HepG2 (cell line): ENCODE data around the gene DLL1. TPM values are rescaled to one million over a fixed set of nuclear protein-coding genes. Genes with fewer than 3 reads are reported as not detected.

ENCODE experiments used
- BORCS8-MEF2B ChIP-seq: sonication (generic); formaldehyde crosslinking; IDR thresholded peaks from 2 replicates; pipeline ENCODE4 v1.8.0; 2022; ENCODE audit warnings: mild to moderate bottlenecking, missing genetic modification reagents
- CC2D1A ChIP-seq: sonication (generic); formaldehyde crosslinking; IDR thresholded peaks from 2 replicates; pipeline ENCODE4 v1.8.1; 2023; ENCODE audit warnings: mild to moderate bottlenecking, missing genetic modification reagents
- CCDC6 ChIP-seq: sonication (generic); formaldehyde crosslinking; IDR thresholded peaks from 2 replicates; pipeline ENCODE4 v1.8.1; 2022; ENCODE audit warnings: mild to moderate bottlenecking, missing genetic modification reagents, moderate library complexity
- CENPT ChIP-seq: sonication (generic); formaldehyde crosslinking; IDR thresholded peaks from 2 replicates; pipeline ENCODE4 v1.8.0; 2022; ENCODE audit warnings: low read depth, mild to moderate bottlenecking, moderate library complexity, missing genetic modification reagents
- CHCHD3 ChIP-seq: sonication (generic); formaldehyde crosslinking; IDR thresholded peaks from 2 replicates; pipeline ENCODE4 v1.8.0; 2022; ENCODE audit warnings: mild to moderate bottlenecking, missing genetic modification reagents, moderate library complexity
- DDIT3 ChIP-seq: sonication (generic); formaldehyde crosslinking; IDR thresholded peaks from 2 replicates; pipeline ENCODE4 v1.4.0; 2020; ENCODE audit warnings: mild to moderate bottlenecking, missing genetic modification reagents
- DR1 ChIP-seq: sonication (generic); formaldehyde crosslinking; IDR thresholded peaks from 2 replicates; pipeline ENCODE4 v1.8.0; 2021; ENCODE audit warnings: mild to moderate bottlenecking, missing genetic modification reagents, inconsistent platforms
- GFI1 ChIP-seq: sonication (generic); formaldehyde crosslinking; IDR thresholded peaks from 2 replicates; pipeline ENCODE4 v1.5.0; 2020; ENCODE audit warnings: missing genetic modification reagents, mild to moderate bottlenecking, borderline replicate concordance
- HHEX ChIP-seq: IDR thresholded peaks from 2 replicates; pipeline ENCODE4 v1.6.1; 2016; ENCODE audit warnings: control low read depth
- HNF4A ChIP-seq: sonication (generic); formaldehyde crosslinking; IDR thresholded peaks from 2 replicates; pipeline ENCODE4 v1.4.0; 2020; ENCODE audit warnings: missing genetic modification reagents
- KAT8 ChIP-seq: IDR thresholded peaks from 2 replicates; pipeline ENCODE4 v1.6.1; 2016; ENCODE audit warnings: missing genetic modification reagents, missing compliant biosample characterization
- KMT2B ChIP-seq: IDR thresholded peaks from 2 replicates; pipeline ENCODE4 v1.6.1; 2016; ENCODE audit warnings: missing genetic modification reagents, missing compliant biosample characterization
- MBD4 ChIP-seq: IDR thresholded peaks from 2 replicates; pipeline ENCODE4 v1.6.1; 2012; ENCODE audit warnings: low read length, inconsistent platforms, borderline replicate concordance
- MEF2D ChIP-seq: sonication (generic); formaldehyde crosslinking; IDR thresholded peaks from 2 replicates; pipeline ENCODE4 v1.5.1; 2020; ENCODE audit warnings: mild to moderate bottlenecking, missing genetic modification reagents
- MTA1 ChIP-seq: sonication (generic); formaldehyde crosslinking; IDR thresholded peaks from 2 replicates; pipeline ENCODE4 v1.4.0; 2020; ENCODE audit warnings: missing genetic modification reagents, mild to moderate bottlenecking, borderline replicate concordance
- PHF8 ChIP-seq: sonication (generic); formaldehyde crosslinking; IDR thresholded peaks from 2 replicates; pipeline ENCODE4 v1.5.0; 2020; ENCODE audit warnings: missing genetic modification reagents
- RFXANK ChIP-seq: IDR thresholded peaks from 2 replicates; pipeline ENCODE4 v1.6.1; 2016
- SNAPC2 ChIP-seq: sonication (generic); formaldehyde crosslinking; IDR thresholded peaks from 2 replicates; pipeline ENCODE4 v1.8.1; 2022; ENCODE audit warnings: mild to moderate bottlenecking, missing genetic modification reagents
- SNRNP70 ChIP-seq: fragments of 200-400 bp; formaldehyde crosslinking; IDR thresholded peaks from 2 replicates; pipeline ENCODE4 v1.6.1; 2017; ENCODE audit warnings: mild to moderate bottlenecking, low read depth, low read length, moderate library complexity
- SRSF9 ChIP-seq: fragments of 200-400 bp; formaldehyde crosslinking; IDR thresholded peaks from 2 replicates; pipeline ENCODE4 v1.6.1; 2018; ENCODE audit warnings: borderline replicate concordance, mild to moderate bottlenecking, low read depth, low read length; ENCODE audit not compliant: insufficient read depth, poor library complexity, severe bottlenecking
- TFDP1 ChIP-seq: IDR thresholded peaks from 2 replicates; pipeline ENCODE4 v1.6.1; 2016; ENCODE audit warnings: missing compliant biosample characterization, missing genetic modification reagents, borderline replicate concordance
- TRIM22 ChIP-seq: fragments of 450-650 bp; IDR thresholded peaks from 2 replicates; pipeline ENCODE4 v1.6.1; 2017
- ZBTB14 ChIP-seq: sonication (generic); formaldehyde crosslinking; IDR thresholded peaks from 2 replicates; pipeline ENCODE4 v1.4.0; 2020; ENCODE audit warnings: missing genetic modification reagents
- ZNF121 ChIP-seq: sonication (generic); formaldehyde crosslinking; IDR thresholded peaks from 2 replicates; pipeline ENCODE4 v1.5.0; 2020; ENCODE audit warnings: mild to moderate bottlenecking, missing genetic modification reagents
- ZNF350 ChIP-seq: sonication (generic); formaldehyde crosslinking; IDR thresholded peaks from 2 replicates; pipeline ENCODE4 v1.4.0; 2020; ENCODE audit warnings: mild to moderate bottlenecking, low read depth, missing genetic modification reagents, borderline replicate concordance
- ZNF512 ChIP-seq: sonication (generic); formaldehyde crosslinking; IDR thresholded peaks from 2 replicates; pipeline ENCODE4 v1.4.0; 2020; ENCODE audit warnings: mild to moderate bottlenecking, missing genetic modification reagents
- polyA plus RNA-seq, 8 experiments: library from polyadenylated mRNA; depleted of rRNA in 3 of 8; stranded (reverse) in 7 of 8; unstranded in 1 of 8; fragments of >200 nt; fragmentation: Illumina TruSeq in 4 of 8; extraction: Trizol in 4 of 8; gene quantifications; 2 replicates each; pipeline versions ENCODE4 v1.2.1 to v1.2.3, GENCODE V29; 2011 to 2016; ENCODE audit warnings: low read depth in 4 of 8, missing spikeins in 1 of 8, mixed read lengths in 1 of 8; ENCODE audit not compliant: insufficient read depth in 1 of 8
- total RNA-seq, 5 experiments: library from RNA; depleted of rRNA; stranded (reverse); fragments of >200 nt; fragmentation: Illumina TruSeq; extraction: Trizol; gene quantifications; 2 replicates each; pipeline ENCODE4 v1.2.3, GENCODE V29; 2016; ENCODE audit warnings: low read depth in 1 of 5

Gene DLL1
- total and polyA plus RNA-seq, 2 of the 13 experiments (the other 11 are each of a cell fraction or from before 2014, with no cell fraction given) = not detected

GRCh38 chr6:170306324-170307079, 15.6 kb upstream of the DLL1 start, which contains the start of gene FAM120B (continued):
- TF ChIP-seq PHF8 (CRISPR knock-in tag) (peak; percentile 99), MEF2D (CRISPR knock-in tag) (peak; percentile 76), SNAPC2 (0 out of 2 replicates have a peak, but pooled peaks have one; percentile 18), ZBTB14 (CRISPR knock-in tag) (peak; percentile 61; the same call in 1 of the 2 replicates), HHEX (CRISPR knock-in tag) (no peak), CHCHD3 (CRISPR knock-in tag) (peak; percentile 71; the same call in 1 of the 2 replicates), MBD4 (no peak), DDIT3 (CRISPR knock-in tag) (no peak), TRIM22 (no peak), TFDP1 (CRISPR knock-in tag) (peak; percentile 83; the same call in 1 of the 2 replicates), RFXANK (CRISPR knock-in tag) (no peak; the same call in 1 of the 2 replicates), BORCS8-MEF2B (CRISPR knock-in tag) (peak; percentile 89), CCDC6 (CRISPR knock-in tag) (peak; percentile 87; the same call in 1 of the 2 replicates), SNRNP70 (no peak), DR1 (CRISPR knock-in tag) (peak; percentile 84), CENPT (CRISPR knock-in tag) (no peak; the same call in 1 of the 2 replicates), ZNF512 (no peak), KAT8 (CRISPR knock-in tag) (peak; percentile 99), KMT2B (CRISPR knock-in tag) (peak; percentile 96), GFI1 (CRISPR knock-in tag) (no peak; the same call in 1 of the 2 replicates), HNF4A (CRISPR knock-in tag) (no peak), CC2D1A (no peak), SRSF9 (no peak), ZNF121 (CRISPR knock-in tag) (no peak), ZNF350 (CRISPR knock-in tag) (peak; percentile 95), MTA1 (CRISPR knock-in tag) (peak; percentile 91)
